GM19372 (cell line): ENCODE measurements around the gene TTC23.

ENCODE experiments used
- ATAC-seq: cut with Tn5 transposase; IDR thresholded peaks from one replicate; pipeline ENCODE4 v1.9.1; 2021; ENCODE audit warnings: mild to moderate bottlenecking, low read depth, moderate library complexity; ENCODE audit not compliant: unreplicated experiment

TTC23 gene

DNA sequence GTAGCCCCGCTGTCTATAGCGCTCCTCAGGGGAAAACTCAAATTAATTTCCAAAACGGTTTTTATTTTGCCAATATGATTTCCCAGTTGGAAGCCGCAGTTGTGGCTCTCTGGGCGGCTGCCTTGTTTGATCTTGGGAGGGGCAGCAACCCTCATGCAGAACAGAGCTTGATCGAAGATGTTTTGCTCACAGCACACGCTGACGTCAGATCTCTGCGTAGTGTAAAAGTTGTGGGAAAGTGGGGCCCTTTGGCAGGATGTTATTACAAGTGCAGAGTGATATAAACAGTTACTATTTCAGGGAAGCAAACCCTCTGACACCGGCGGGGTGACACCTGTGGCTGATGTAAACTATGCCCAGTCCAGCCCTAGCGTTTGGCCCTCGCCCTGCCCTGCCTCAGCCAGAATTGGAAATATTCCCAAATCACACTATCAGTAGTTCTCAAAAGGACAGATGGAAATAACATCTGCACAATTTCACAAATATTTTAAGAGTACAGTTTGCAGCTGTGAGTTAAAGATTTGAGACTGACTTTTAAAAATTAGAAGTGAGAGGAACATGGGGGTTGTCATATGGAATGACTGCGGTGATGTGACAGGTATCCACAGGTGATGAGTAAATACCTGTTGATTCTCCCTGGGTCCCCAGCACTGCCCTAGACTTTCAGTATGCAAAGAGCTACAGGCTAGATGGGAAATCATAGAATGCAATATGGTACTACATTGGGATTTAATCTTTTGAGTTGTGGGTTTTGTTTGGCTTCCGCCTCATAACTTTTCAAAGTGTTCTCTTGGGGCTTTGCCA, 142.8 kb downstream of the TTC23 start:
- ATAC-seq: no peak

DNA sequence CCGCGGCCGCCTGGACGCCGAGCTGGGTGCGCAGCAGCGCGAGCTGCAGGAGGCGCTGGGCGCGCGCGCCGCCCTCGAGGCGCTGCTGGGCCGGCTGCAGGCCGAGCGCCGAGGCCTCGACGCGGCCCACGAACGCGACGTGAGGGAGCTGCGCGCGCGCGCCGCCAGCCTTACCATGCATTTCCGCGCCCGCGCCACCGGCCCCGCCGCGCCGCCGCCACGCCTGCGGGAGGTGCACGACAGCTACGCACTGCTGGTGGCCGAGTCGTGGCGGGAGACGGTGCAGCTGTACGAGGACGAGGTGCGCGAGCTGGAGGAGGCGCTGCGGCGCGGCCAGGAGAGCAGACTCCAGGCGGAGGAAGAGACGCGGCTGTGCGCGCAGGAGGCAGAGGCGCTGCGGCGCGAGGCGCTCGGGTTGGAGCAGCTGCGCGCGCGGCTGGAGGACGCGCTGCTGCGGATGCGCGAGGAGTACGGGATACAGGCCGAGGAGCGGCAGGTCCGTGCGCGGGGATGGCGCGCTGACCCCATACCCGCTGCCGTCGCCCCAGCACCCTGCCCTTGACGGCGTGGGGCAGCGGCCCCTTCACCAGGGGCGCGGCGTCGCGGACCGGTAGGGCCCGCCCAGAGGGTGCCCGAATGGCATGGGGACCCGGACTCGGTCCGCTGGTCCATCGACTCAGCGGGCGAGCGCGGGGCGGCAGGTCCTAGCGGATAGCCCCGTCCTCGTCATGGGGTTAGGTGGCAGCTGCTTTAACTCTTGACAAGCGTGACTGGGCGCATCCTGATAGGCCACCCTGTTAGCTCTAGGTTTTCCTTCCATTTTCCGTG, 143.7 kb downstream of the TTC23 start:
- ATAC-seq: peak; percentile 48

DNA sequence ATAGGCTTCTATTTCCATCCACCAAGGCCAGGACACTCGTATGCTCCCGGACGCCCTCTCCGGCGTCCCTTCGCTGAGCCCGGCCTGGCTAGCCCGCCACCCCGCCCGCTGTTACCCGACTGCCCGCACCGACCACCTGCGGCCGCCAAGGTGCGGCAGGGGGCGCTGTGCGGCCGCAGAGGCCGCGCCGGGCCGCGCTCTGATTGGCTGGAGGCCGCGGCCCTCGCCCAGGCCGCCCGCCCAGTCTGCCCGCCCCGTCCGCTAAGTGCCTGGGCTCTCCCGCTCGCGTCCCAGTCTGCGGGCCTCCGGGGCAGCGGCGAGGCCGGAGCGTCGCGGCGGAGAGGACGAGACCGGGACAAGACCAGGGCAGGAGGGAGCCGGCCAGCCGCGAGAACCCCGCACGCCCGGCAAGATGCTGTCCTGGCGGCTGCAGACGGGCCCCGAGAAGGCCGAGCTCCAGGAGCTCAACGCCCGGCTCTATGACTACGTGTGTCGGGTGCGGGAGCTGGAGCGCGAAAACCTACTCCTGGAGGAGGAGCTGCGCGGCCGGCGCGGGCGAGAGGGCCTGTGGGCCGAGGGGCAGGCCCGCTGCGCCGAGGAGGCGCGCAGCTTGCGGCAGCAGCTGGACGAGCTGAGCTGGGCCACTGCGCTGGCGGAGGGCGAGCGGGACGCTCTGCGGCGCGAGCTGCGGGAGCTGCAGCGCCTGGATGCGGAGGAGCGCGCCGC, 144.4 kb downstream of the TTC23 start, which contains the start of gene SYNM:
TSS of gene SYNM (plus strand) at position 293 of the 726 bp plus-strand sequence. CDS start at position 413, 120 bp downstream.
- ATAC-seq: peak; percentile 55

DNA sequence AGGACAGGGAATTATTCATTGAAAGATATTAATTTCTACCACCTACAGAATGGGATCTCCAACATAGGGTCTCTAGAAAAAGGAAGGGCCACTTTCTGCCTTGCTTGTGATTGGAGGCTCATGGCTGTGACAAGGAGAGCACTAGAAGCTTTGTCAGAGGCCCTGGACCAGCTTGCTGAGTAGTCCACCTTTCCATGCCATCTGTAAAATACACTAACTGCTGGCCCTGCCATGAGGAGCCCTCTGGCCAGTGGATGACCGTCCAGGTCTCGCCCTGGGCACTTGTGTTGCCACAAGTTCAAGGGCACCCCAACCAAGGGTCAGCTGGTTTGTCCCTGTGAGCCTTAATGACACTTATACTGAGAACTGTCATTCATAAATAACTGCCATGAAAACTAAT, 146.1 kb downstream of the TTC23 start:
- no peak for ATAC-seq

DNA sequence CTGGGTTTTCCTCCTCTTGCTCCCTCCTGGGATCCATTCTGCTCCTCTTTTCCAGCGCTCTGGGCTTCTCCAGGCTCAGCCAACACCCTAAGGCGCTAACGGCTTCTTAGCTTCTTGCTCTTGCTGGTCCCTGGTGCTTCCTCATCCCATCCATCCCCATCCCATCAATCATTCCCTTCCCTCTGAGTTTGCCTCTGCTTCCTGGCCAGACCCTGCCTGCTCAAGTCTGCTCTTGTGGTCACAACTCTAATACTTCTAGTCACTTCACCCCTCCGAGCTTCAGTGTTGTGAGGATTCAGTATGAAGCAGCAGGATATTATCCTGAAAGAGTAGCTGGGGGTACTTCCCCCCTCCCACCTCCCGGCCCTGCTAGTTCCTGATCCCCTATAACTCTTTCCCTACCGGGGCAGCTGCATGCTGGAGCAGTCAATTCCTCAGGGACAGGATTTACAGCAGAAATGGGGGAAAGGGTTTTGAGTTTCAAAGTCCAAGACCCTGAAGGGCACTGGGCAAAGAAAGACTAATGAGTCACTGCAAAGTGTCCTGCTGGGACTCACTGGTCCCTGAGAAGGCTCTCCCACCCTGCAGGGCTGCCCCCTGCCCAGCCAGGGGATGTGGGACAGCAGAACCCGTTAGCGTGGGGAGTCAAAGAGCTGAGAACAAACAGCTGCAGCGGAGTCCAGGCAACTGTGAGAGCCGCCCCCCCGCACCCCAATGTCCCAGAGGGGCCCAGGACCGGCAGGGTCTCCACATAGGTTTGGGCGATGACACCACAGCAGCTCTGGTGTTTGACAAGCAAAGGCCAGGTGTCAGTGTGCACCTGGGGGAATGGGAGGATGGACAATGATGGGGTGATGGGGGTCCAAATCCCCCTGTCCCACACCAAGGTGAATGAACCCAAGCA, 146.8 kb downstream of the TTC23 start:
- ATAC-seq: no peak

DNA sequence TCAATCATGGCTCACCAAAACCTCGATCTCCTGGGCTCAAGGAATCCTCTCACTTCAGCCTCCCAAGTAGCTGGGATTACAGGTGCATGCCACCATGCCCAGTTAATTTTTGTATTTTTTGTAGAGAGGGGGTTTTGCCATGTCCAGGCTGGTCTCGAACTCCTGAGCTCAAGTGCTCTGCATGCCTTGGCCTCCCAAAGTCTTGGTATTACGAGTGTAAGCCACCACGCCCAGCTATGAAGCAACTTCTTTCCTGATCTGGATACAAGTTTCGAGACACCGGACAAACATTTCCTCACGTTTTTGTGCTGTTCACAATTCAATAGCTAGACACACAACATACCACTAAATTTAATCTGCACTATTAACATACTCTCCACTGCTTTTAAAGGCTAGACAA, 147.9 kb downstream of the TTC23 start:
- ATAC-seq: no peak

DNA sequence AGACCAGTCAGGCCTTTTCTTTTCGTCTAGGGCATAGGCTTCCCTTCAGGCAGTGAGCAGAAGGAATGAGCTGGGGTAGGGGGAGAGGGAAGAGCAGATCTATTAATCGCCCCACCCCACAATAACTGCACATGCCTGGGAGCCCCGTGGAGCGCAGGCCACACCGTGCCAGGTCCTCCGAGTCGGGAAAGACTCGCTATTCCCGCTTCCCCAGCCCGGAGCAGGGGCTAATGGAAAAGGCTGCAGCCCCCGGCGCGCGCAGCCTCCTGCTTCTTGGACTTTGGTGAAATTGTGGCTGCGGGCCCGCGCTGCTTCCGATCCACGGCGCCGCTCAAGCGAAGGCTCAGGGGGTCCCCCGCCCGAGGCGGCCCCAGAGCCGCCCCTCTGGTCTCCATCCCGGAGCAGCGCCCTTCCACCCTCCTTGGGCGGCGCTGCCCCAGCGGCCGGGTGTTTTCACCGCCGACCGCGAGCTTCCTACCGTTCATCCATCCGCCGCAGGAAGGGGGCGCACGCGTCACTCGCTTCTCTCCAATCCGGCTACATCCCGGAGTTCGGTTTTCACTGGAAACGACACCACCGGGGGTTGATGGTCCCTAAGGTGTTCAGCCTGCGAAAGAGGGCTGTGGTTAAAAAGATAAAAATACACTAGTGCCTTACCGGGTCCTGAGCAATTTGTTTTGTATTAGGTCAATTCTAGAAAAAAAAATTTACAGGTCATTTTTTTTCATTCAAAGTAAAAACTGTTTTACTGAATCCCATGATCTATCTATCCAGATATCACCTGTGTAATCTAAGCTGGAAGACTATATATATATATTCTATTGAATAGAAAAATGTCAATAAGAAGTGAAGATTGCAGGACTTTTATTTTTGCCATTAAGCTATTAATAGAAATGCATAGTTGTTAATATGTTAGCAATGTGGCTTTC, 148.9 kb downstream of the TTC23 start:
- no peak for ATAC-seq

DNA sequence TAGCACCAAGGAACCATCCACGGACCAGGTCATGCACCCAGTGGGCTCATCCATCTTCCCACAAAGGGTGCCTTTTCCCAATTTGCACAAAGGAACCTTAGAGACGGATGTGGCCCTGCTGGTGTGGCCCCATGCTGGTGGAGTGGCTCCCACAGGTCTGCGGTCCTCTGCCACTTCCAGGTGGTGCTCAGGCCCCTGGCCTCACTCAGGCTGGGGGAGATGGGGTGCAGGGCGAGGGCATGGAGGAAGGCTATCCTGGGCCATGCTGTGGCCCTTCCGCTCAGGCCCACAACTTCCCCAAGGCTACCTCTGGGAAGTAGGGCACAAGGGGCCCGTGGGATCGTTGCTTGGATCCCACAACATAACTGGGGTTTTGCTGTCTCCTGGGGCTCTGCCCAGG, 149.7 kb downstream of the TTC23 start:
- ATAC-seq: no peak

DNA sequence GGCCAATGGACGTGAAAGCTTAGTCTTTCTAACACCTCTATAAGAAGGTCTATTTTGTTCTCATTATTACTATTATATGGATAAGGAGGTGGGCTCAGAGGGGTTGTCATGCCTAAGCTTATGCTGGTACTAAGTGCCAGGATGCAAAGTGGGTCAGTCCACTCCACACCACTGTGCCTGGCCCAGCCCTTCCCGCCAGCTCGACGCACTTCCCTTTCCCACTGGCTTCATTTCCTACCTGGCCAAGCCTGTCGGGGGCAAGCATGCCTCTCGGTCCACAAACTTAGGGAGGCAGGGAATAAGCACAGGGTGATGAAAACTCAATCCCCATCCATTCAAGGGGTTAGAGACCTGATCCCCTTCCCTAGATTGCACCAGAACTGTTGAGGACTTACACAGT, 150.4 kb downstream of the TTC23 start:
- ATAC-seq: no peak

DNA sequence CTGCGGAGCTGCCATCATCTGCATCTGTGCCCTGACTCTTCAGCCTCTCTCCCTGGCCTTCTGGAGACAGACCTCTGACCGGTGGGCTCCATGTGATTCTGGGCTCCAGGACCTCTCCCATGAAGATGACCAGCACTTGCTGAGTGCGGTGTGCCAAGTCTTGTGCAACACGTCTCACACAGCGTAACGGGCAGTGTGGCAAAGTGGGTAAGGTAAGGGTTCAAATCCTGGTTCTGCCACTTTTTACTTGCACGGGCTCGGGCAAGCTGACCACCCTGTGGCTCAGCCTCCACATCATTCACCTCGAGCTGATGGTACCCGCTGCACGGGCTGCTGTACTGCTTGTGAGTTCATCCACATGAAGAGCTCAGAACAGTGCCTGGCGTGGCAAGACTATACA, 151.0 kb downstream of the TTC23 start:
- ATAC-seq: no peak

DNA sequence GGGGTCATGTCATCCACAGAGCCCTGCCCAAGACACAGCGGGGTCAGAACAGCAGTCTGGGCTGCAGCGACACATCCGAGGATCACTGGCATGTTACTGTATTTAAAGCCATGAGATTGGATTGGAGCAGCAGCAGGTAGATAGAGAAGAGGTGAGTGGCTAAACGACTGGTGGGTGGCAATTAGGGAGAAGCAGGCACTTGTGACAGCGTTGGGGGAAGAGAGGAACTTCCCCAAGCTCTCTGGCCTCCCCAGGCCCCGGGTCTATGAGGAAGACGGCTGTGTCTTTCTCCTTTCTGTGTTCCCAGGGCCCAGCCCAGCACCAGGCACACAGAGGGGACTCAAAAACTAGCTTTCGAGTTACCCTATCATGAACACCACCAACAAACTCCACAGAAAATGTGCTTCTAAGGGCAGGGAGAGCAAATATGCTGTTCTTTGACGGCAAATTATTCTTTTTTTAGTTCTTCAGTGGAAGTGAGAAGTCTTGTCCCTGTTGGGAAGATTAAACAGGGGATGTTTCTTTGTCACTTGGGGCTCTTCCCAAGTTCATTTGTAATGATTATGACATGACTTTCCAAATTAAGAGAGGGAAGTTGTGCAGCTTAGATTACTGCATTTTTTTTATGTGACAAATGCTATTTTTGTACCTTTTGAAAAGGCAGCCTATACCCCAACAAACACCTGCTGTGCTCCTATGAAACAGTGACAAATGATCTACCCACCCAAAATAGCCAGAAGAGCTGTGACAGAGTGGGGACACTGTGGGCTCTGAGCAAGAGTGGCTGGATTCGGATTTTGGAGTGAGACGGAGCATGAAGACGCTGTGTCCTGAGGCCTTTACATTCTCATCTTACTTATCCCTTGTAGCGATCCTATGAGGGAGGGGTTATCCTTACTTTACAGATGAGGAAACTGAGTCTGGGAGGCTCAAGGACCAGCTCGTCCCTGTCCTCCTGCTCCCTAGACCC, 151.7 kb downstream of the TTC23 start:
- ATAC-seq: no peak

DNA sequence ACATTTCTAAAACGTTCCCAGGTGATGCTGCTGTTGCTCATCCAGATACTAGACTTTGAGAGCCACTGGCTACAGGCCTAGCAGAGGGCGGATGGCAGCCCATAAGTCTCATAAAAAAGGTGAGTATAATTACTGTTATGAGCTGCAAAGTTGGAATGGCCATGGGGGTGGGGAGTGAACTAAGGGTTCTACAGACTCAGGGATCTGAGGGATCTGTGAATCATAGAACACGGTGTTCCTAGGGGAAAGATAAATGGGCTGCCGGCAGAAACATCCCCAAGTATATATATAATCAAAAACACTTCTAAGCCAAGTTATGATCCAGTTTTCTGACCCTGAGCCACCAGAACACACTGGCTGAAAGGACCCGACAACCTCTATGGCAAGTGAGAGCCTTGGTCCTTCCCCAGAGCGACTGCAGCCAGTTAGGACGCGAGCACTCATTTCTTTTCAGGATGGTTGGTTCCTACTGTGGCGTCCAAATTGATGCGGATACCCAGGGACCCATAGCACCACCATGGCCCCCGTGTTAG, 152.4 kb downstream of the TTC23 start:
- no peak for ATAC-seq

DNA sequence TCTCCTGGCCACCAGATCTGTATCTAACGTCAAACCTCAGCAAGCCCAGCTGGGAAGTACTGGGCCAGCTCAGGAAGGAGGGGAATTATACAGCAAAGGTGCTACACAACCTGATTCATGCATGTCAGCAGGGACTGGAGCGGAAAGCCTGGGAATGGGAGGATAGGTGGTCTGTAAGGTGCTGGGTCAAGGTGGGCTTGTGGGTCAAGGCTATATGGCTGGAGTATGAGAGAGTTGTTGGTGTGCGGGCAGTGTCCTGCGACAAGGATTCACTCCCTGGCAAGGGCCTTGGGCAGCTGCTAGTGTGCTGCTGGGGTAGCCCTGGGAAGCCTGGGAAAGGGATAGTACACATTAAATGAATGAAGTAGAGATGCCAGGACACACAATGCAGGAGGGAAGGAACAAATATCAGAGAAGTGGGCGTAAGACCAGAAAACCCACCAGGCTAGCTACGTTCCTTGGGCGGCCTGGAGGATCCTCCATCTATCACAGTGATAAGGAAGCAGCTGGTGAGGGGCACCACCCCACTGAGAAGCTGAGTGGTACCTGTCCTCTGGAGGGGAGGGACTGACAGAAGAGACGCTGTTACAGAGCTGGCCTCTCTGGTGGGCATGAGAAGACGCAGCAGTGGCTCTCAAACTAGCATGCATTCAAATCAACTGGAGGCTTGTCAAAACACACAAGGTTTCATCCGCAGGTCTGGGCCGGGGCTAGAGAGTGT, 153.0 kb downstream of the TTC23 start:
- ATAC-seq: no peak

DNA sequence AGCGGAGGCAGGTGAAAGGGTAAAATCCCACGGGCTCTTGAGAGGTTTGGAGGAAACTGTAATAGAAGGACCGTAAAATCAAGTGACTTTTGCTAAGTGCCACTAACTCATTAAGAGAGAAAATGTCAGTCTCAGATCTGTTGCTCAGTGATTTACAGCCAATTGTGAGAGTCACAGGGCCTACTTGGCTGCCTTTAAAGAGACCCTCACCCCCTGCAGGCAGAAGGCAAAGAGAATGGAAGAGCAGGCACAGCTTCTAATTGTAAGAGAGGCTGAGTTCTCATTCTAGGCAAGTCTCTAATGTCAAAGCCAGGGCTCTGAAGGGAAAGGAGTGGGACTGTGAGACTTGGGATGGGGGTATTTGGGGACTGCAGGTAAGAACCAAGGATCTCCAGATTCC, 153.8 kb downstream of the TTC23 start:
- ATAC-seq: no peak

DNA sequence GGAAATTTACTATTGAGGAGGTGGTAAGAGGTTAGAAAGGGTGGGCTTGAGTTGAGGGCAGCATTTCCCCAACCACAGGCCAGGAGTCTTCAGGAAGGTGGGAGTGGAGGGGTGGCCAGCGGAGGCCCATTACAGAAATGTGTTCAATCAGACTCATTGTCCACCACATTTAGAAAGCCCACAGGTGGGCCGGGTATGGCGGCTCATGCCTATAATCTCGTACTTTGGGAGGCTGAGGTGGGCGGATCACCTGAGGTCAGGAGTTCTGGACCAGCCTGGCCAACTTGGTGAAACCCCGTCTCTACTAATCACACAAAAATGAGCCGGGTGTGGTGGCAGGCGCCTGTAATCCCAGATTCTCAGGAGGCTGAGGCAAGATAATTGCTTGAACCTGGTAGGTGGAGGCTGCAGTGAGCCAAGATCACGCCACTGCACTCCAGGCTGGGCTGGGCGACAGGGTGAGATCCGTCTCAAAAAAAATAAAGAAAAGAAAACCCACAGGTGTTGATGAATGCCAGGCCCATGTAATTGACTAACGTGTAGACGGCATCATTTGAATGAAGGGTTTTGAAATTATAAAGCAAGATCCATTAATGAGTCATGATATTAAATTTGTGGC, 156.7 kb downstream of the TTC23 start:
- no peak for ATAC-seq

DNA sequence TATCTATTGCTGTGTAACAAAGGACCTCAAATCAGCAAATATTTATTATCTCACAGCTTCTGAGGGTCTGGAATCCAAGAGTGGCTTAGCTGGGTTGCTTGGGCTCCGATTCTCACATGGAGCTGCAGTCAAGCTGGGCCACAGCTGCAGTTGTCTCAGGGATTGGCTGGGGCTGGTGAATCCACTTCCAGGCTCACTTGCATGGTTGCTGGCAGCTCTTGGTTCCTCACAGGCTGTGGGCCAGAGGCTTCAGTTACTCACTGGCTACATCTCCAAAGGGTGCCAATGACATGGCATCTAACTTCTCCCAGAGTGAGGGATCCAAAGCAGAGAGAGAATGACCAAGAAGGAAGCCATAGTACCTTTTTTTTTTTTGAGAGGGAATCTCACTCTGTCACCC, 158.4 kb downstream of the TTC23 start:
- no peak for ATAC-seq
